NT2/D1 (cell line): Measurements from ENCODE around the gene NBAS.

Experiments used
- YY1 ChIP-seq: IDR thresholded peaks from 2 replicates; pipeline ENCODE4 v1.6.1; 2011; ENCODE audit not compliant: insufficient read length, insufficient read depth
- ZNF274 ChIP-seq: IDR thresholded peaks from 2 replicates; pipeline ENCODE4 v1.6.1; 2011; ENCODE audit warnings: mild to moderate bottlenecking, low read depth, low read length

GRCh38 chr2:15182275-15182674 lies 378.9 kb downstream of the NBAS start:
- TF ChIP-seq YY1 (no peak), ZNF274 (no peak)
